Stimulated activated naive CD4-positive, alpha-beta T cell treated with Interleukin-2 at 50 U/mL for 16 hours (primary cell): ENCODE results near the gene C17orf113.

Source experiments
- DNase-seq: peaks from one replicate; lab custom pipeline; 2025; lab: John Stamatoyannopoulos, UW

C17orf113 gene

DNA sequence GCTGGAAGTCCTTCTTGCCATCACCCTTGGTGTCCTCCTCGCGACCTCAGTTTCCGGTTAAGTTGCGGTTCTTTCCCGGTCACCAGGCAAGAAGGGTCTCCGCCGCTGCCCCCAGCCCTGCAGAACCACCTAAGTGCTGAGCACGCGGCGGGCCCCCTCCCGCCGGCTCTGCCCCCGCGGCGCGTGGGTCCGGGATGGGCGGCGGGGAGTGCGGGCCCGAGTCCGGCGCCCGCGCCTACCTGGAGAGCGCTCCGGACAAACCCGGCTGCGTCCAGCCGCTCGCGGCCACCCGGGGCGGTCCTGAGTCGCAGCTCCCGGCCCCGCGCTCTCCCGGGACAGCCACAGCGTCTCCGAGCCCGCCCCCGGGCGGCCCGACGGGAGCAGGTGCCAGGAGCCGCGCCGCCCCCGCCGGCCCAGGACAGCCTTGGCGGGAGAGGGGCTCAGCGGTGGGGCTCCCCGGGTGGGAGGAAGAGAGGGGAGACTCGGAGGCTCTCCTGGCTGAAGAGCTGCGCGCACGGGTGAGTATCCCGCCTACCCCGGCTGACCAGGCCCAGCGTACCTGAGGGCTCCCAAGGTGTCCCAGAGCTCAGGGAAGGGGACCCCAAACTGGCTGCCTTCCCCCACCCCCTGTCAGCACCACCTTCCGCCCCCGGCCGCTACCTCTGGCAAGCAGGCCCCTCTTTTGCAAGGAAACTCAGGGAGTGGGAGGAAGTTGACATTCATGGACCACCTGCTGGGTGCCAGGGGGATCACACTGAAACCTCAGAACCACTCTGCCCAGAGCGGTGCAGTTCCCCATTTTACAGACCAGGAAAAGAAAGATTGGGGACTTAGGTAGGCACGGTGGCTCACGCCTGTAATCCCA, 22.2 kb upstream of the C17orf113 start:
- no peak for DNase-seq

DNA sequence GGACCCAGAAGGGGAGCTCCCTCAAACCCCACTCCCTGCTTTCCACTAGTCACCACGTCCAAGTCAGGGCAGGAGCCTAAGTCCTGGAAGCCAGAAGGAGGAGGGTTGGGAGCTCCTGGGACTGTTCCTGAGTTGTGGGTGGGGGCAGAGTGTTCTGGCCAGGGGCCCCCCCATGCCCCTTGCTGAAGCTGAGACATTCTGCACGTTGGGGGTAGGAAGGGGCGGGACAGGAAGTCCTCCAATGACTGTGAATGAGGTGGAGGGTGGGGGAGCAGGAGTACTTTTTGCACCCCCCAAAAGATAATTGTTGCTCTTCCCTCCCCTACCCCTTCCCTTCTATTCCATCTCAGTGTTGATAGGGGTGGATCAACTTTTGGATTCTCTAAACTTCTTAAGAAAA, 21.4 kb upstream of the C17orf113 start:
- DNase-seq = no peak

DNA sequence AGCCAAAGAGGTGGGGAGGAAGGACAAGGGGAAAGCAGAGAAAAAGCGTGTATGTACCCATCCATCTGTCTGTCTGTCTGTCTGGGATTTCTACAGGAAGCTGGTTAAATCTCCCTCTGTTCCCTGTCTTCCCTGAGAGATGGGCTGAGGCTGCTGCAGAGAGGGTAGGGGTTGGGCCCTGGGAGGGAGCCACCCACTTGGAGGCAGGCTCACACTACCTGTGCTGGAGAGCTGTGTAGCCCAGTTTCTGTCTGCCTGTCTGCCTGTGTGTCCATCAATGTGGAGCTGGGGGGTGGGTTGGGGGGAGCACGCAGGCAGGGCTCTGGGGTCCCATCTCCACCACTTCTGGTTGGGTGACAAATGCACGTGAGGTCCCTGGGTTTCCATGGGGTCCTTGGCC, 18.6 kb upstream of the C17orf113 start:
- no peak for DNase-seq

DNA sequence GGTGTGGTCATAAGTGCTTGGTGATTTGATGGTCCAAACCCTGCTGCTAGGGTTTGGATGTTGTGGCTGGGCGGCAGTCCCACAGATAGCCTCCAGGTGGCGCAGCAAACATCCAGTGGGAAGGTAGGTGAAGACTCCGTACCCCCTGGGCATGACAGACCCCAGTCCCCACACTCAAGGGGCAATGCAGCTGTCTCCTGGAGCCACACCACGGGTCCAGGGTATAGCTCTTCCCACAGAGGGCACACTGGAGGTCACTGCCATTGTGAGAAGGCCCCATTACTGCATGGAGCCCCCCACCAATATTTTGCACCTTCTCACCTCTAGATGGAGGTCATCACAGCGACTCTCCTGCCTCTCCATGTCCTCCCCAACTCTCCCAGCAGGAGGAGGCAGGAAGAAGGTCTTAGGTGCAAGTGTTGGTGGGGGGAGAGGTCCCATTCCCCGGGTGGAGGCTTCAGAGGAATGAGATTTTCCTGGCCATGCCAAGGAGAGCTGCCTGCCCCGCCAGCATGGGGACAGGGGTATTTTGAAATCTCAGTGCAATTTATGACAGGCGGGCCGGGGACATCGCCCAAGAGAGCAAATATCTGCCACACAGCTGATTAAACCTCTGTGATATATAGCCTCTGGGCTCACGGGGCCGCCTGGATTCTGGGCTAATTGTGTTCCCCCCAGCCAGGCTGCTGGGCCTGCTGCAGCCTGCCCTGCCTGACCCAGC, 17.1 kb upstream of the C17orf113 start:
- DNase-seq = peak; percentile 67

DNA sequence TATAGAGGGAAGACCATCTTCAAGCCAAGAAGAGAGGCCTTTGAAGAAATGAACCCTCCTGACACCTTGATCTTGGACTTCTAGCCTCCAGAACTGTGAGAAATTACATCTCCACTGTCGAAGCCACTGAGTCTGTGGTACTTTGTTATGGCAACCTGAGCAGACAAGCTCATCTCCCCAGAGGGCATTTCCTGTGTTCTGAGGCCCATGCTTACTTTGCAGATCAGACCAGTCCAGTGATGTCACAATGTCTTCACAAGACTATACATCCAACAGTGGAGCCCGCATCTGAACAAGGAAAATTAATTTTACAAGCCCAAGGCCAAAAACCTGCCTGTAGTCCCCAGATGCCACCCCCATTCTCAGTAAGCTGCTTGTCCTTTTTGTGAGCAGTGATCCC, 14.8 kb upstream of the C17orf113 start:
- DNase-seq = no peak

DNA sequence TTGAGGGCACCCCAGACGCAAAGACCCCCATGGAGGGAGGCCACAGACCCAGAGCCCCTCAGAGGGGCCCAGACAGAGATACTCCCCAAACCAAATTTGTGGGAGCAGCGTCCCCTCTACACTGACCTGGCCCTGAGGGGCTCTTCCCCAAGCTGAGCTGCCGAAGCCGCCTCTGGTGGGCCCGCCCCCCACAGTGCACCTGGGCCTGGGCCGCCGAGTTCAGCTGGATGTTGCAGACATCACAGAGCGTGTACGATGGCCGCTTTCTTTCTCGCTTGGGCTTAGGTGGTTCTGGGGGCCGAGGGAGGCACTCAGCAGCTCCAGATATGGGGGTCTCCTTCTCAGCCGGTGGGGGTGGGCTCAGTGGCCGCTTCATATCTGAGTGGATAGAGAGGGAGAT, 12.3 kb upstream of the C17orf113 start:
- DNase-seq = no peak

DNA sequence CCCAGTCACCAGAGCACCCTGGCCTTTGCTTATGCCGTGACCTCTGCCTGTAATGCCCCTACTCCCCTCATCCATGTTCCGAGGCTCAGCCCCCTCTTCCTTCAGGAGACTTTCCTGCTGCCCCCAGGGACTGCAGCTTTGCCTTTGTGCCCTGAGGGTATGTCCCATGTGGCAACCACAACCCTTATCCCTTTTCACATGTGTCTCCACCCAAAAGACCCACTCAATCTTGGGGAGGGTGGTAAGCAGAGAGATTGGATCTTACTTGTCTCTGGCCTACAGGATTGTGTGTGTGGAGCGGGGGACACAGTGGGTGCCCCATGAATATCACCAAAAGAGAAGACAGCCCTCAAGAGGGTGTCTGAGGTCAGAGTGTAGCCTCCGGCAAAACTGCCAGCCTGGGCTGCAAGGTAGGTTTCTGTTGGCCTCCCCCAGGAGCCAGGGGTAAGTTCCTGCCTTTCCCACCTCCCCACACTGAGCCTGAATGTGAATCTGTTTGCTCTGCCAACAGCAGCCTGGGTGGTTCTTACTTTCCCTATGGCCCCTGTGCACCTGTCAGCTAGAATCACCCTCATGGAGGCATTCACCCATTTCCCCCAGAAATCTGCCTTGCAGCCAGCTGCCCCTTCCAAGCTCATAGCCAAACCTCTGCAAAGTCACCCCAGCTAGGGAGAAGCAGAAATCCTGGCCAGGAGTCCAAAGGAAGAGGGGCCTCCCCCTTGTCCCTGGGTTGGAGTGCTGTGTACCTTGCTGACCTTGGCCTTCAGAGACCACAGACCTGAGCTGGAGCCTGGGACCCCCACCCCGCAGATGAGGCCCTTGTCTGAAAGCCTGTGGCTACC, 11.5 kb upstream of the C17orf113 start:
- DNase-seq = no peak

DNA sequence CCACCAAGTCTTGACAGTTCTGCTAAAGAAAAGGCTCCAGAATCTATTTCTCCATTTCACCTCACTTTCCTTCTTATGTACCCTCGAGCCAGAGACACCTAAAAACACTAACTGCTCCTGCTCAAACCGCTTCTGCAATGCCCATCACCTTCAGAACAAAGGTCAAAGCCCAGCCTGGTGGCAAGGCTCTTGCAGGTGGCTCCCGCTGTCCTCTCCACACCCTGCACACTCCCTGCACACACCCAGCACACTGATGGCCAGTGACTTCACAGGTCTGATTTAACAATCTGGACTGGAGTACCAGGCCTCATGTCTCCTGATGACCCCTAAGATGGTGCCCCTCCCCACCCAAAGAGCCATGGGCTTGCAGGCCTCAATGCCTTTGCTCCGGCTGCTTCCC, 9.8 kb upstream of the C17orf113 start:
- no peak for DNase-seq

DNA sequence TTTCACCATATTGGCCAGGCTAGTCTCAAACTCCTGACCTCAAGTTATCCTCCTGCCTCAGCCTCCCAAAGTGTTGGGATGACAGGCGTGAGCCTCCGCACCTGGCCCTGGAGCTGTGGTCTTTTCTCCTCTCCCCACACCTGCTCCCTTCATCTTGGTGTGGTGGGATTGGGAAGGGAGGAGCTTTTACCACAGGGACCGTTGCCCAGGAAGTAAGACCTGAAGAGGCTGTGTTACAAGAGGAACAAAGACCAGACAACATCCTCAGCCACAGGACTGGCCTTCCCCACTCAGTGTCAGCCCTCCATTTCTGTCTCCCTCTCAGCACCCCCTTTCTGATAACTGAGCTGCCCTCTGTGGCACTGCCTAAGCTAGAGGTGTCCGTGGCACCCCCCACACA, 9.4 kb upstream of the C17orf113 start:
- DNase-seq = no peak

DNA sequence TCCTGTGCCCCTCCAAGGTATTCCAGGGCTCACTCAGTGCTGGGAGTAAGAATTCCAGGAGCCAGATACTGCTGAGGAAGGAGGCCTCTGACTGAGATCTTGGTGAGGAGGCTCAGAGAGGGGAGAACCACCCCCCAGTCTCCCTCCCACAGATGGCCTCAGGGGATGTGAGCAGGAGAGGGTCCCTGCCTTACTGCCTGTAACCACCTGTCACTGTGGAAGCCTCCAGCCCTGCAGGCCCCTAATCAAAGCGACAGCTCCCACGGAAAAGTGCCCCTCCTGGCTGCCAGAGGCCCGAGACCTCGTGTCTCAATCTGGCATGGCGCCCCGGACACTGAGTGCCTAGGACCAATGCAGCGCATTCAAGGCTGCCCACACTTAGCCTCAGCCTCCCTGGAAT, 7.7 kb upstream of the C17orf113 start:
- DNase-seq = no peak

DNA sequence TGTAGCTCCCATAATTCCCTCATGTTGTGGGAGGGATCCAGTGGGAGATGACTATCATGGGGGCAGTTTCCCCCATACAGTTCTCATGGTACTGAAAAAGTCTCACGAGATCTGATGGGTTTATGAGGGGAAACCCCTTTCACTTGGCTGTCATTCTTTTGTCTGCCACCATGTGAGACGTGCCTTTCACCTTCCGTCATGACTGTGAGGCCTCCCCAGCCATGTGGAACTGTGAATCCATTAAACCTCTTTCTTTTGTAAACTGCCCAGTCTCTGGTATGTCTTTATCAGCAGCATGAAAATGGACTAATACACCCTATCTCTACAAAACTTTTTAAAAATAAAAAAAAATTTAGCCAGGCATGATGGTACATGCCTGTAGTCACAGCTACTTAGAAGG, 6.2 kb upstream of the C17orf113 start:
- DNase-seq = no peak

DNA sequence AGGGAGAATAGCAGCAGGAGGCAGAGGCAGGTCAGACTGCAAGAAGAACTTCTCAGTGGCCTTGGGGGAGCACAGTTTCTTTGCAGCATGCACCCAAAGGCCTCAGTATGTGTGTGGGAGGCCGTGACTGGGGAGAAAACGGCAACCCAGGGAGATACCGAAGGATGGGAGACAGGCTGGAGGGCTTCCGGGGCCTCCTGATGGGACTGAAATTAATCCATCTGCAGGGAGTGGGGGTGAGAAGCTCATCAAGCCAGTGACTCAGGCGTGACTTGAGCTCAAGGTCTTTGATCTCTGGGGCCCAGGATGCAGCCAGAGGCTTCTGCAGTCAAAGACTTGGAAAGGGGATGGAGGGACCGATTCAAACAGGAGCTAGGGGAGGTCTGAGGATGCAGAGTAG, 5.1 kb upstream of the C17orf113 start:
- no peak for DNase-seq

DNA sequence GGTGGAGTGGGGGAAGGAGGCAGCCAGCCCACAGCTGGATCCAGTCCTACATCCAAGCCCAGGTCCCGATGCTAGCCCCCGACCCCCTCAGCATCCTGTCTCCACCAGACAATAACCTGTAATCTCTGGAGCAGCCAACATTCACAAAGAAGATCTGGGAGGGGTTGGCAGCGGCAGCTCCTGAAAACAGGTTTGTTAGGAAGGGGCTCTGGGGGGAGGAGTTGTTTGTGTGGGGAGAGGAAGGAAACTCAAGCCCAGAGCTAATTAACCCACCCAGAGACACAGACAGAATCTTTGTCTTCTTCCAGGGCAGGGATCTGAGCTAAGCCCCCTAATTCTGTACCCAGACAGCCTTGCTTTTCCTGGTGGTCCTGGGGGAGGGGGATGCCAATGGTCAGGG, 4.6 kb upstream of the C17orf113 start:
- DNase-seq = no peak

DNA sequence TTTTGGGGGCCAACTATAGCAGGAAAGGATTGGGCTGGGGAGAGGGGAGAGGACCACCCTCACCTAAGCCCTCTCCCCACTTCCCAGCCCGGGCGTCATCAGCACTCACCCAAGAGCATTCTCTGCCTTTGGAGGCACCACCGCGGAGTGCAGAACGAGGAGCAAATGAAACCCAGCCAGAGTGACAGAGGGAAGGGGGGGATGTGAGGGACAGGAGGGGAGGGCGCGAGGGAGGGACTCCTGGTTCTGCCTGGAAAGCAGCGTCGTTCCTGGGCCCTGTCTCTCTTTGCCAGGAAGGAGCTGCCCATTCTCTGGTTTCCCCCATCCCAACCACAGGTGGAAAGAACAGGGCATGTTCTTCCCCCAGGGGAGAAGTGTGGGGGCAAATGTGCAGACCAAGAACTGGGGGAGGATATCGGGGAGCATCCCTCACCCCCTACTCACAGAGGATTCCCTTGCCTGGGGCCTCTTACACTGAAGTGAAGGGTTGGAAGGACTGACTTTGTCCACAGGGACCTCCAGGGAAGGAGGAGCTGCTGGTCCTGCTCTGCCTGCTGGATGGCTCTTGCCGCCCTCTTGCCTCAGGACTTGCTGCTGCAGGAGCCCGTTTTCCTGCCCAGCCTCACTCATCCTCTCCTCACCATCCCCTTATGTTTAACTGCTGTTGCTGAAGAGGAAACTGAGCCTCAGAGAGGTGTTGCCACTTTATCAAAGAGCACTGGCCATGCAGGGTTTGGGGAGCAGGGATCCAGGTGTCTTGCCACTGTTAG, 3.5 kb upstream of the C17orf113 start:
- DNase-seq = no peak

DNA sequence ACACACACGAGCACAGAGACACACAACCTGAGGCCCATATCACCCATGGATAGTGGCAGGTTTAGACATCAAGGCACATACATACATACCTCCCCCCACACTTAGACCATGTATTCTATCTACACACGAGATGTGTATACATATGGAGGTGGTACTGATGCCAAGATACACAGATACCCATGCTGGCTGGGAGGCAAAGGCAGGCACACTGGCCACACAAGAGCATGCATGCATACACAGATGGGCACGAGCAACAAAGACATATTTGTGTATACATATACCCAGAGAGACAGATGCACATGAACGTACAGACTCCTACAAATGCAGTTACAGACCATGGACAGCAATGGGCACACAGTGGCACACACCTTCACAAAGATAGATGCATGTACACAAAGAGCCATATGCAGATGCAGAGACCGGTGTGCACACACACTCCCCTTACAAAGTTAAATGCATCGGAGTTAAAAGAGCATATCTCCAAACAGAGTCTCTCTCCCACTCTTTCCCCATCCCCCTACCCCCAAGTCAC, 2.0 kb upstream of the C17orf113 start:
- DNase-seq = no peak

DNA sequence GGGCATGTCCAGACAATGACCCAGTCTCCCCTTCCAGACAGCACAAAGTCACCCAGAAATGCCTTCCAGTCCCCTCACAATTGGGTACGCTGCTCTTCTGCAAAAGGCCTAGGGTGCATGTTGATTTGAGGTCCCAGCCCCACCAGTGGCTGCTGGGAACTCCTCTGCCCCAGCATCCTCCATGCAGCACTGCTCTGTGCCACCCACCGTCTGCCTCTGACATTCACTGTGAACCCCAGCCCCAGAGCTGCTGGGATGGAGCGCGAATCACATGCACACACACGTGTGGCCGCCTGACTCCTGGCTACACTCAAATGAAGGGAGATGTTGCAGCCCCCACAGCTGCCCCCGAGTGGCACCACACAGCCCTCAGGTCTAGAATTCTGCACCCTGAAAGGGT, 1.2 kb upstream of the C17orf113 start:
- DNase-seq = no peak

DNA sequence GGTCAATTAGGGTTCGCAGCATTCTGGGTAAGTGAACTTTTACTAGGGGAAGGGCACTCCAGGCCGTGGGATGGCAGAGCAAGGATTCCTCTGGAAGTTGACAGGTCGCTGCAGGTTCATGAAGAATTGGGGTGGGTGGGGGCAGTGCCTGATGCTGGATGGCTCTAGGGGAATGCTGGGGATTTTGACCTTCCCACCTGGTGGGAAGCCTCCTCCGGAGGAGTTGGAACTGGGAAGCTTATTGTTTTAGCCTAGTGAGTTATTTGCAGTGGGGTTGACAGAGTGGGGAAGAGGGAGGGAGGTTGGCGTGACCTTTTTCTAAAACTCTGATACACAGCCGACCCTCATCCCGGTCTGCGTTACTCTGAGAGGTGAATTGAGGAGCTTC, 606 bp upstream of the C17orf113 start:
- no peak for DNase-seq

DNA sequence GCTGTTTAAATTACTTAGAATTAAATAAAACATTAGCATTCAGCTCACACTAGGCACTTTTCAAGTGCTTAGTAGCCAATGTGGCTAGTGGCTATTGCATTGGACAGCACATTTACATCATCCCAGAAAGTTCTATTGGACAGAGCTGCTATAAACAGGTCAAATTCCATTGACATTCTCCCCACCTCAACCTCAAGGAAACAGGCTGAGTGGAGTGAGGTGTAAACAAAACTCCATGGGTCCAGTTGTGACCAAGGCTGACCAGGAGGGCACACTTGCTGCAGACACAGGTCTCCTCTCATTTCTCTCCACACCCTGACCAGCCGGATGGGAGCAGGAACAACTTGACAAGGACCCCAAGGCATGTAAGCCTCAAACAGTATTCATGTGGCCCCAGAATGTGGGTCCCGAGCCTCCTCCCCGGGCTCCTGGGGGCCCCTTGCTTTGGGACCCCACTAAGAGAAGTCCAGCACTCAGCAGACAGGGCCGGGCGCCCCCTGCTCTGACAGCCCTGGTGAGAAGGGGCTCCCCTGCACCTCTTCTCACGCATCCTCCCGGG, 488 bp downstream of the C17orf113 start:
- no peak for DNase-seq

DNA sequence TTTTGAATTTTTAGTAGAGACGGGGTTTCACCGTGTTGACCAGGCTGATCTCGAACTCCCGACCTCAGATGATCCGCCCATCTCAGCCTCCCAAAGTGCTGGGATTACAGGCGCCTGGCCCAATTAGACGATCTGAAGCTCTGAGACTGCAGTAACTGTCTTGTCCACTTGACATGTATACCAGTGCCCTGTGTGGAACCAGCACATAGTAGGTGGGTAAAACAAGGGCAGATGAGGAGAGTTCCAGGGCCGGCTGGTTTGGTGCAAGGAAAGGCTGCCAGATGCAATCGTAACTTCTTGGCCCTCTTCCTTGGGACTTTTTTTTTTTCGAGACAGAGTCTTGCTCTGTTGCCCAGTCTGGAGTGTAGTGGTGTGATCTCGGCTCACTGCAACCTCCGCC, 3.1 kb downstream of the C17orf113 start:
- DNase-seq = no peak

DNA sequence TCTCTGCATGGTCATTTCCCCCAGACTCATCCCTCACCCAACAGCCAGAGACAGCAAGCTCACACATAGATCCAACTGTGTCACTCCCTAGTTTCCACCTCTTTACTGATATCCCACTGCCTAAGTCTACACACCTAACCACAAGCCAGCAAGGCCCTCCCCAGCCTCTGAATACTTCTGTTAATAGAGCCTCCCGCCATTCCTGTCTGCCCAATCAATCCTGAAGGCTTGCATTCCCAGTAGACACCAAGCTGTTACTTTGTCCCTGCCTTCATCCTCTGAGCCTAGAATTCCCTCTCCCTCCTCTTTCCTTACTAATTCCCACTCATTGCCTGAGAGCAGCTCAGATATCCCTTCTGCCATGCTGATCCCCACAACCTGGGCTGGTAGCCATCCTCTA, 4.7 kb downstream of the C17orf113 start:
- no peak for DNase-seq

DNA sequence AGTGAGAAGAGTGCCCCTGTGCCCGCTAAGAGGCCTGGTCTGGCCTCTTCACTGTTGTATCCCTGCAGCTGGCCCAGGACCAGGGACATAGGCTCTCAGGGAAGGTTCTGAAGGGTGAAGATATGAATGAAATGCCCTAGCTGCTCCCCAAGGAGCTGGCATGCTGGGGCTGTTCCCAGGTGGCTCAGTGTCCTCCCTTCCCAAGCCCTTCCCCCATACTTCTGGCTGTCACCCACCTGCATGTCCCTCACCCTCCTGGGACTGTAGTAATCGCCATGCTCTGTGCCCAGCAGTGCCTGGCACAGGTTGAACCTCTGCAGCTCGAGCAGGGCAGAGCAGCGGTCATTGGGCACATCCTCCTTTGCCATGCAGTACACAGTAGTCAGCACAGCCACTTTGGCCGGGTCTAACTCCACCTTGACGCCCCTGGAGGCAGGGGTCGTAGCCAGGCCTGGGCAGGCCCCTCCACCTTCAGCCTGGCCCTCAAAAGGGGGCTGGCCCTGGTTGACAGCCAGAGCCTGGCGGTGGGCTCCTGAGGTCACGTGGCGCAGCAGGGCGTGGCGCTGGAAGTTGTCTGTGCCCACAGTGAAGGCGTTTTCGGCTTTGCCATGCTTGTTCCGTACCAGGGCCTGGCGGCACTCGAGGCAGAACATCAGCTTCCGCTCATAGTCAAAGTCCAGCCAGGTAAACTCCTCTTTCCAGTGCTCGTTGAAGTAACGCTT, 7.6 kb downstream of the C17orf113 start:
- no peak for DNase-seq
